C4-2B (cell line): ENCODE data around the gene FSTL5.

ENCODE experiments used
- ZFX ChIP-seq: fragments of 450-650 bp; IDR thresholded peaks from 2 replicates; pipeline ENCODE4 v1.6.1; 2017
- TF ChIP-seq, protein P1 (sequence below): fragments of 450-650 bp; conservative IDR thresholded peaks from 2 replicates; pipeline ENCODE4 v1.5.1; 2017; ENCODE audit warnings: mild to moderate bottlenecking

DNA sequence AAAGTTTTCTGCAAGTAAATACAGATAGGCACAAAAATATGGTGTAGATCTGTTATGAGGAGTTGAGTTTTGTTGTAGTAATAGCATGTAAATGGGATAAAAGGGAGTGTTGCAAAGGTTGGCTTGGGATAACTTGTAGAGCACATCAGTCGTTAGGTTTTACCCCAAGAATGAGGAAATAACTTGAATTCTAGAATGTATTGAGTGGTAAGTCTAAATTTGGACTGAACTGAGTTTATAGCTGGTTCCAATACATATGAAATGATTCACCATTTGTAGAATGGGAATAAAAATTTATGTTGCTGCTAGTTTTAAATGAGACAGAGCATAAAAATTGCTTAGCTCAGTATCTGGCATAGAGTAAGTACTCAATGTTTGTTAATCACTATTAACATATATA, 719.2 kb downstream of the FSTL5 start:
- TF ChIP-seq, protein P1, sequence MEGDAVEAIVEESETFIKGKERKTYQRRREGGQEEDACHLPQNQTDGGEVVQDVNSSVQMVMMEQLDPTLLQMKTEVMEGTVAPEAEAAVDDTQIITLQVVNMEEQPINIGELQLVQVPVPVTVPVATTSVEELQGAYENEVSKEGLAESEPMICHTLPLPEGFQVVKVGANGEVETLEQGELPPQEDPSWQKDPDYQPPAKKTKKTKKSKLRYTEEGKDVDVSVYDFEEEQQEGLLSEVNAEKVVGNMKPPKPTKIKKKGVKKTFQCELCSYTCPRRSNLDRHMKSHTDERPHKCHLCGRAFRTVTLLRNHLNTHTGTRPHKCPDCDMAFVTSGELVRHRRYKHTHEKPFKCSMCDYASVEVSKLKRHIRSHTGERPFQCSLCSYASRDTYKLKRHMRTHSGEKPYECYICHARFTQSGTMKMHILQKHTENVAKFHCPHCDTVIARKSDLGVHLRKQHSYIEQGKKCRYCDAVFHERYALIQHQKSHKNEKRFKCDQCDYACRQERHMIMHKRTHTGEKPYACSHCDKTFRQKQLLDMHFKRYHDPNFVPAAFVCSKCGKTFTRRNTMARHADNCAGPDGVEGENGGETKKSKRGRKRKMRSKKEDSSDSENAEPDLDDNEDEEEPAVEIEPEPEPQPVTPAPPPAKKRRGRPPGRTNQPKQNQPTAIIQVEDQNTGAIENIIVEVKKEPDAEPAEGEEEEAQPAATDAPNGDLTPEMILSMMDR, result no peak
- no peak for TF ChIP-seq ZFX
